Stimulated activated CD8-positive, alpha-beta memory T cell treated with anti-CD3 and anti-CD28 coated beads, Interleukin-15, amount 100 ng/mL, for 24 hours (primary cell): ENCODE results near the gene LYRM4.

Source experiments
- DNase-seq: peaks from one replicate; pipeline ENCODE4 v3.0.0-alpha.2; 2020; ENCODE audit warnings: low read depth

The LYRM4 gene

GRCh38 chr6:5279891-5280338, 19.2 kb upstream of the LYRM4 start:
- DNase-seq = no peak

- no peak for DNase-seq
These were observed 17.9 kb upstream of the LYRM4 start for GRCh38 chr6:5278565-5279120.

GRCh38 chr6:5278047-5278446, 17.3 kb upstream of the LYRM4 start:
- no peak for DNase-seq

- no peak for DNase-seq
These were observed 16.8 kb upstream of the LYRM4 start for GRCh38 chr6:5277589-5277988.

- no peak for DNase-seq
These were observed 15.8 kb upstream of the LYRM4 start for GRCh38 chr6:5276581-5276980.

- DNase-seq = no peak
These were observed 14.7 kb upstream of the LYRM4 start for GRCh38 chr6:5275497-5275896.

- no peak for DNase-seq
These were observed 13.5 kb upstream of the LYRM4 start for GRCh38 chr6:5274231-5274630.

- DNase-seq = no peak
These were observed 11.2 kb upstream of the LYRM4 start for GRCh38 chr6:5271926-5272325.

- DNase-seq = no peak
These were observed 9.4 kb upstream of the LYRM4 start for GRCh38 chr6:5270093-5270680.

GRCh38 chr6:5266423-5266822, 5.7 kb upstream of the LYRM4 start:
- DNase-seq = no peak

- DNase-seq = no peak
These were observed 877 bp upstream of the LYRM4 start for GRCh38 chr6:5261545-5262109.

- DNase-seq = peak; percentile 45
These were observed 584 bp downstream of the LYRM4 start for GRCh38 chr6:5260111-5260620.

- DNase-seq = no peak
These were observed 1.3 kb downstream of the LYRM4 start for GRCh38 chr6:5259428-5259827.

- DNase-seq = no peak
These were observed 3.4 kb downstream of the LYRM4 start for GRCh38 chr6:5257400-5257799.

GRCh38 chr6:5256952-5257351, 3.8 kb downstream of the LYRM4 start:
- DNase-seq = no peak

- DNase-seq = no peak
These were observed 9.8 kb downstream of the LYRM4 start for GRCh38 chr6:5250911-5251310.

- DNase-seq = no peak
These were observed 10.3 kb downstream of the LYRM4 start for GRCh38 chr6:5250451-5250850.

GRCh38 chr6:5249451-5250122, 11.2 kb downstream of the LYRM4 start:
- no peak for DNase-seq

GRCh38 chr6:5248302-5249098, 12.2 kb downstream of the LYRM4 start:
- DNase-seq = no peak

- DNase-seq = no peak
These were observed 13.5 kb downstream of the LYRM4 start for GRCh38 chr6:5247201-5247600.

GRCh38 chr6:5246141-5247097, 14.3 kb downstream of the LYRM4 start:
- DNase-seq = no peak
